ENCODE data around the gene POU3F3.
A peak's percentile ranks its signal among the peaks of the same experiment; 100 is the strongest.

Gene POU3F3

GRCh38 chr2:104870100-104870975 is 16.4 kb downstream of the POU3F3 start:
- Histone ChIP-seq H3K27me3 (ENCODE audit: control insufficient read depth, low read length) (peaks cover 49% of the 10 kb centered on the region), H4K20me1 (ENCODE audit: control insufficient read depth, insufficient read depth, low read depth, low read length) (no peaks in the 10 kb centered on the region), H3K36me3 (ENCODE audit: control insufficient read depth, low read length) (no peaks in the 10 kb centered on the region), H3K4me3 (ENCODE audit: low read length) (no peak overlapping the region), H3K79me2 (ENCODE audit: control insufficient read depth, low read length) (no peaks in the 10 kb centered on the region), H3K4me2 (ENCODE audit: low read length) (no peak overlapping the region), H3K27ac (ENCODE audit: low read depth, low read length) (no peak overlapping the region), H3K9me3 (ENCODE audit: control insufficient read depth, insufficient read depth, low read length) (no peaks in the 10 kb centered on the region), H3F3A (ENCODE audit: control insufficient read depth, insufficient read depth) (no peaks in the 10 kb centered on the region), H3K4me1 (ENCODE audit: control insufficient read depth, low read length) (no peaks in the 10 kb centered on the region), H3K9me2 (replicated peaks; ENCODE audit: control insufficient read depth, low read length) (no peaks in the 10 kb centered on the region)
- TF ChIP-seq EZH2phosphoT487 (IDR thresholded peaks at IDR 0.05; ENCODE audit: borderline replicate concordance, low read length) (no peak), CTCF (IDR thresholded peaks at IDR 0.05; ENCODE audit: low read depth, low read length, poor library complexity, severe bottlenecking) (no peak)

- Histone ChIP-seq H3K9me3 (ENCODE audit: control insufficient read depth, insufficient read depth, low read length) (no peaks in the 10 kb centered on the region), H3K4me2 (ENCODE audit: low read length) (no peak overlapping the region), H3K27me3 (ENCODE audit: control insufficient read depth, low read length) (peaks cover 39% of the 10 kb centered on the region), H3K9me2 (replicated peaks; ENCODE audit: control insufficient read depth, low read length) (no peaks in the 10 kb centered on the region), H3K36me3 (ENCODE audit: control insufficient read depth, low read length) (no peaks in the 10 kb centered on the region), H3K79me2 (ENCODE audit: control insufficient read depth, low read length) (no peaks in the 10 kb centered on the region), H3K27ac (ENCODE audit: low read depth, low read length) (no peak overlapping the region), H3K4me1 (ENCODE audit: control insufficient read depth, low read length) (no peaks in the 10 kb centered on the region), H3F3A (ENCODE audit: control insufficient read depth, insufficient read depth) (no peaks in the 10 kb centered on the region), H3K4me3 (ENCODE audit: low read length) (no peak overlapping the region), H4K20me1 (ENCODE audit: control insufficient read depth, insufficient read depth, low read depth, low read length) (no peaks in the 10 kb centered on the region)
- TF ChIP-seq EZH2phosphoT487 (IDR thresholded peaks at IDR 0.05; ENCODE audit: borderline replicate concordance, low read length) = no peak
- TF ChIP-seq CTCF (IDR thresholded peaks at IDR 0.05; ENCODE audit: low read depth, low read length, poor library complexity, severe bottlenecking) = no peak
Observed at GRCh38 chr2:104871649-104871971, 17.7 kb downstream of the POU3F3 start.

- no peak overlapping the region for H3K27ac ChIP-seq (ENCODE audit: low read depth, low read length)
- no peaks in the 10 kb centered on the region for H3K79me2 ChIP-seq (ENCODE audit: control insufficient read depth, low read length)
- H3K4me1 ChIP-seq (ENCODE audit: control insufficient read depth, low read length) = no peaks in the 10 kb centered on the region
- H3K27me3 ChIP-seq (ENCODE audit: control insufficient read depth, low read length) = peaks cover 39% of the 10 kb centered on the region
- peak overlapping the region; percentile 61 for H3K4me2 ChIP-seq (ENCODE audit: low read length)
- H3K9me3 ChIP-seq (ENCODE audit: control insufficient read depth, insufficient read depth, low read length) = no peaks in the 10 kb centered on the region
- peak overlapping the region; percentile 70 for H3K4me3 ChIP-seq (ENCODE audit: low read length)
- no peaks in the 10 kb centered on the region for H3K9me2 ChIP-seq (replicated peaks; ENCODE audit: control insufficient read depth, low read length)
- no peaks in the 10 kb centered on the region for H3F3A ChIP-seq (ENCODE audit: control insufficient read depth, insufficient read depth)
- no peak for TF ChIP-seq CTCF (IDR thresholded peaks at IDR 0.05; ENCODE audit: low read depth, low read length, poor library complexity, severe bottlenecking)
- TF ChIP-seq EZH2phosphoT487 (IDR thresholded peaks at IDR 0.05; ENCODE audit: borderline replicate concordance, low read length) = no peak
- no peaks in the 10 kb centered on the region for H3K36me3 ChIP-seq (ENCODE audit: control insufficient read depth, low read length)
- no peaks in the 10 kb centered on the region for H4K20me1 ChIP-seq (ENCODE audit: control insufficient read depth, insufficient read depth, low read depth, low read length)
Observed at GRCh38 chr2:104871972-104872865, 18.3 kb downstream of the POU3F3 start.
